Uterus (tissue), 2 donors: Measurements from ENCODE around the gene CYGB.

Source experiments
- POLR2A ChIP-seq, 2 donors: fragments of 450-650 bp; IDR thresholded peaks; one replicate each; pipeline ENCODE4 v1.6.1; 2016; ENCODE audit warnings: antibody characterized with exemption in 2 of 2, mild to moderate bottlenecking in 1 of 2, moderate library complexity in 1 of 2
- TF ChIP-seq, protein P1 (sequence below), 4 experiments: fragments of 200-600 bp in 2 of 4; fragments of 450-650 bp in 2 of 4; sonication (generic) in 2 of 4; IDR thresholded peaks; one replicate each; pipeline ENCODE4 v1.5.1; 2016 to 2019; ENCODE audit warnings: antibody characterized with exemption in 4 of 4, mild to moderate bottlenecking in 2 of 4, moderate library complexity in 1 of 4

DNA sequence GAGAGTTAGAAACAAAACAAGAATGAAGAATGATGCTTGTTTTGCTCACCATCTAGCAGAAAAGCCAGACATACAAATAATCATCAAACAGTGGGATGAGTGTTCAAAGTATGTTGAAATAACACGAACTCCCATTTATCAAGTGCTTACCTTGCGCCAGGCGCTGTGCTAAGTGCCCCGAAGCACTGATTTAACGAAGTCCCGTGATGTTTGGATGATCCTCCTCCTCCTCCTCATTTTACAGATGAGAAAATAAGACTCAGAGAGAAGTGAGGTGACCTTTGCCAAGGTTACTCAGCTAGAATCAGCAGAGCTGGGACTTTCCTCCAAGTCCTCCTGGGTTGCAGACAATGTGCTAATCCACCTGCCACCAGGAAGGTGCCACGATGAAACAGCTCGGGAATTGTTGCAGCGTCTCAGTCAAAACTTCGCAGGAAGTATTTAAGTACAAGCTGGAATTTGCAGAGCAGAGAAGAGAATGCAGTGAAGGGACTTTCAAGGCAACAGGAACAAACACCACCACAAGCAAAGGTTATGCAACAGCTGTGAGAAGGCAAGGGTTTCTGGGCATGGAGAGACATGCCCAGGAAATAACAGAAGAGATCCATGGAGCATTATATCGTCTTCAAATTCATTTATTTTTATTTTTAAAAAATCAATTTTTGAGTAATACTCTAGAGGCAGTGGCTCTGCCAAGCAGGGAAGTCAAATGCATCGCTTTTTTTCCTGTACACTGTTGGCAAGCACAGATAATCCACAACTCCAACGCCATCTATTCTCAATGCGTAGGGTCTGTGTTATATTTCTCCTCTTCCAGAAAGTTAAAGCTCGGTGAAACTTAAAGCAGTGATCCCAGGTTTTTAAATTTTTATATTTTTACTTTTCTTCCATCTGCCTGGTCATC, 13.5 kb upstream of the CYGB start:
- TF ChIP-seq, protein P1, sequence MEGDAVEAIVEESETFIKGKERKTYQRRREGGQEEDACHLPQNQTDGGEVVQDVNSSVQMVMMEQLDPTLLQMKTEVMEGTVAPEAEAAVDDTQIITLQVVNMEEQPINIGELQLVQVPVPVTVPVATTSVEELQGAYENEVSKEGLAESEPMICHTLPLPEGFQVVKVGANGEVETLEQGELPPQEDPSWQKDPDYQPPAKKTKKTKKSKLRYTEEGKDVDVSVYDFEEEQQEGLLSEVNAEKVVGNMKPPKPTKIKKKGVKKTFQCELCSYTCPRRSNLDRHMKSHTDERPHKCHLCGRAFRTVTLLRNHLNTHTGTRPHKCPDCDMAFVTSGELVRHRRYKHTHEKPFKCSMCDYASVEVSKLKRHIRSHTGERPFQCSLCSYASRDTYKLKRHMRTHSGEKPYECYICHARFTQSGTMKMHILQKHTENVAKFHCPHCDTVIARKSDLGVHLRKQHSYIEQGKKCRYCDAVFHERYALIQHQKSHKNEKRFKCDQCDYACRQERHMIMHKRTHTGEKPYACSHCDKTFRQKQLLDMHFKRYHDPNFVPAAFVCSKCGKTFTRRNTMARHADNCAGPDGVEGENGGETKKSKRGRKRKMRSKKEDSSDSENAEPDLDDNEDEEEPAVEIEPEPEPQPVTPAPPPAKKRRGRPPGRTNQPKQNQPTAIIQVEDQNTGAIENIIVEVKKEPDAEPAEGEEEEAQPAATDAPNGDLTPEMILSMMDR (IDR thresholded peaks at IDR 0.05): no peak
- no peak for TF ChIP-seq POLR2A (IDR thresholded peaks at IDR 0.05)
